SK-N-SH (cell line): ENCODE data around the gene STEEP1. TPM values are rescaled to one million over a fixed set of nuclear protein-coding genes. Genes with fewer than 3 reads are reported as not detected.

Source experiments
- CTCF ChIA-PET: fragments of 300-600, 350-600 bp; formaldehyde crosslinking; extraction: SDS; loops from one replicate; lab custom pipeline; 2021; lab: Yijun Ruan, JAX
- POLR2A ChIA-PET: fragments of 350-600 bp; sonication (Branson Sonifier 250); formaldehyde crosslinking; extraction: SDS; loops from one replicate; lab custom pipeline; 2020; ENCODE audit warnings: antibody characterized with exemption, inconsistent platforms; lab: Yijun Ruan, JAX
- DNase-seq: peaks from one replicate; pipeline ENCODE4 v3.0.0; 2012
- H2AFZ ChIP-seq: fragments of 200-600 bp; sonication (generic); 2 replicates; pipeline ENCODE4 v1.8.1; 2016; ENCODE audit warnings: antibody characterized with exemption, mild to moderate bottlenecking, low read depth
- H3F3A ChIP-seq: fragments of 200-600 bp; sonication (generic); replicated peaks from 2 replicates; pipeline ENCODE3; 2016; ENCODE audit warnings: antibody characterized with exemption, mild to moderate bottlenecking; ENCODE audit not compliant: insufficient read depth
- H3K27ac ChIP-seq, 2 experiments: fragments of 200-500 bp in 1 of 2; fragments of 200-600 bp in 1 of 2; sonication (Bioruptor generic) in 1 of 2; sonication (generic), shearing (Covaris generic) in 1 of 2; 2 replicates each; pipeline versions ENCODE4 v1.5.1 to v1.6.1; 2014 to 2016; ENCODE audit warnings: low read depth in 2 of 2, inconsistent platforms in 1 of 2, low read length in 1 of 2, mild to moderate bottlenecking in 1 of 2, mixed read lengths in 1 of 2
- H3K27me3 ChIP-seq: fragments of 200-600 bp; sonication (generic), shearing (Covaris generic); 2 replicates; pipeline ENCODE4 v1.6.1; 2016; ENCODE audit warnings: mixed run types; ENCODE audit not compliant: insufficient read depth
- H3K36me3 ChIP-seq, 2 experiments: fragments of 200-500 bp in 1 of 2; fragments of 200-600 bp in 1 of 2; sonication (Bioruptor generic) in 1 of 2; sonication (generic) in 1 of 2; replicated peaks in 1 of 2; 2 replicates each; pipeline versions ENCODE3 to v1.5.1; 2014 to 2016; ENCODE audit warnings: low read length in 1 of 2, mild to moderate bottlenecking in 1 of 2; ENCODE audit not compliant: insufficient read depth in 2 of 2, control insufficient read depth in 1 of 2
- H3K4me1 ChIP-seq, 2 experiments: fragments of 200-500 bp in 1 of 2; fragments of 200-600 bp in 1 of 2; sonication (Bioruptor generic) in 1 of 2; sonication (generic), shearing (Covaris generic) in 1 of 2; 2 replicates each; pipeline versions ENCODE4 v1.5.1 to v1.6.1; 2014 to 2016; ENCODE audit warnings: low read depth in 1 of 2, low read length in 1 of 2, mixed run types in 1 of 2; ENCODE audit not compliant: insufficient read depth in 2 of 2, control insufficient read depth in 1 of 2
- H3K4me2 ChIP-seq: fragments of 200-600 bp; sonication (generic), shearing (Covaris generic); 2 replicates; pipeline ENCODE4 v1.6.1; 2017; ENCODE audit warnings: mixed run types
- H3K4me3 ChIP-seq, 2 experiments: fragments of 200-500 bp in 1 of 2; fragments of 200-600 bp in 1 of 2; sonication (Bioruptor generic) in 1 of 2; sonication (generic), shearing (Covaris generic) in 1 of 2; 2 replicates each; pipeline versions ENCODE4 v1.5.1 to v1.8.1; 2014 to 2016; ENCODE audit warnings: low read depth in 2 of 2, inconsistent platforms in 1 of 2, low read length in 1 of 2, mild to moderate bottlenecking in 1 of 2, mixed read lengths in 1 of 2, moderate library complexity in 1 of 2
- H3K79me2 ChIP-seq: fragments of 200-600 bp; sonication (generic); 2 replicates; pipeline ENCODE4 v1.8.1; 2017; ENCODE audit warnings: mild to moderate bottlenecking; ENCODE audit not compliant: insufficient read depth
- H3K9ac ChIP-seq: fragments of 200-600 bp; sonication (generic); 2 replicates; pipeline ENCODE4 v1.6.1; 2017; ENCODE audit warnings: mixed run types
- H3K9me2 ChIP-seq: fragments of 200-600 bp; sonication (generic); 2 replicates; pipeline ENCODE4 v1.6.1; 2017; ENCODE audit warnings: mixed run types
- H3K9me3 ChIP-seq: fragments of 200-600 bp; sonication (generic); 2 replicates; pipeline ENCODE4 v1.6.1; 2017; ENCODE audit warnings: mixed run types, mild to moderate bottlenecking, moderate library complexity
- H4K20me1 ChIP-seq: fragments of 200-600 bp; sonication (generic); 2 replicates; pipeline ENCODE4 v1.6.1; 2017; ENCODE audit warnings: mild to moderate bottlenecking, mixed run types; ENCODE audit not compliant: insufficient read depth
- CHD2 ChIP-seq: fragments of 150-350 bp; IDR thresholded peaks from 2 replicates; pipeline ENCODE4 v1.6.1; 2018; ENCODE audit warnings: low read length; ENCODE audit not compliant: partially characterized antibody
- ELF1 ChIP-seq: IDR thresholded peaks from 2 replicates; pipeline ENCODE4 v1.4.0; 2012
- FOSL2 ChIP-seq: IDR thresholded peaks from 2 replicates; pipeline ENCODE4 v1.4.0; 2012; ENCODE audit warnings: low read depth, mild to moderate bottlenecking, moderate library complexity, borderline replicate concordance
- FOXM1 ChIP-seq: IDR thresholded peaks from 2 replicates; pipeline ENCODE4 v1.4.0; 2012; ENCODE audit warnings: low read depth, mild to moderate bottlenecking
- GABPA ChIP-seq: IDR thresholded peaks from 2 replicates; pipeline ENCODE4 v1.4.0; 2012; ENCODE audit warnings: low read depth, mild to moderate bottlenecking
- GATA2 ChIP-seq: sonication (generic); formaldehyde crosslinking; IDR thresholded peaks from 2 replicates; pipeline ENCODE4 v1.5.0; 2020; ENCODE audit warnings: mild to moderate bottlenecking, missing genetic modification reagents
- MEF2A ChIP-seq: IDR thresholded peaks from 2 replicates; pipeline ENCODE4 v1.4.0; 2012; ENCODE audit warnings: low read depth, borderline replicate concordance
- MXI1 ChIP-seq: IDR thresholded peaks from 2 replicates; pipeline ENCODE4 v1.6.1; 2012; ENCODE audit warnings: mild to moderate bottlenecking, low read depth, low read length, improper control_type of control experiment
- NFIC ChIP-seq: IDR thresholded peaks from 2 replicates; pipeline ENCODE4 v1.4.0; 2012; ENCODE audit warnings: borderline replicate concordance
- NRF1 ChIP-seq: IDR thresholded peaks from 2 replicates; pipeline ENCODE4 v1.6.1; 2012; ENCODE audit warnings: low read depth, mild to moderate bottlenecking, low read length
- PBX3 ChIP-seq: IDR thresholded peaks from 2 replicates; pipeline ENCODE4; 2012
- POLR2AphosphoS5 ChIP-seq: IDR thresholded peaks from 2 replicates; pipeline ENCODE4 v1.6.1; 2012; ENCODE audit warnings: low read depth, low read length
- RAD21 ChIP-seq: IDR thresholded peaks from 2 replicates; pipeline ENCODE4 v1.6.1; 2012; ENCODE audit warnings: mild to moderate bottlenecking, low read length
- RFX5 ChIP-seq: IDR thresholded peaks from 2 replicates; pipeline ENCODE4 v1.6.1; 2012; ENCODE audit warnings: mild to moderate bottlenecking, improper control_type of control experiment, low read length
- SIN3A ChIP-seq: IDR thresholded peaks from 2 replicates; pipeline ENCODE4 v1.6.1; 2012; ENCODE audit warnings: low read depth, mild to moderate bottlenecking, low read length, moderate library complexity, borderline replicate concordance
- SMC3 ChIP-seq: IDR thresholded peaks from 2 replicates; pipeline ENCODE4 v1.6.1; 2012; ENCODE audit warnings: low read depth, low read length, improper control_type of control experiment
- TCF12 ChIP-seq: IDR thresholded peaks from 2 replicates; pipeline ENCODE4 v1.4.0; 2012
- TEAD4 ChIP-seq: IDR thresholded peaks from 2 replicates; pipeline ENCODE4 v1.4.0; 2012; ENCODE audit warnings: mild to moderate bottlenecking, borderline replicate concordance; ENCODE audit not compliant: insufficient read depth
- ZBTB33 ChIP-seq: IDR thresholded peaks from 2 replicates; pipeline ENCODE4 v1.4.0; 2012; ENCODE audit warnings: low read depth, borderline replicate concordance
- WGBS: methylation state at CpG from one replicate; pipeline ENCODE4 v1.1.6; 2017; ENCODE audit warnings: low lambda C conversion rate; 5-methylcytosine and 5-hydroxymethylcytosine counted together
- polyA plus RNA-seq, 3 experiments: library from polyadenylated mRNA; depleted of rRNA; stranded (reverse); fragments of >200 nt; gene quantifications; 2 replicates each; pipeline ENCODE4 v1.2.3, GENCODE V29; 2012

The STEEP1 gene
- polyA plus RNA-seq, 1 of the 3 experiments (the other 2 are of a cell fraction): 19.2 TPM

GRCh38 chrX:119573222-119573621, 8.0 kb upstream of the STEEP1 start:
- no peak for DNase-seq
- no peak for TF ChIP-seq RFX5
- TF ChIP-seq GATA2: no peak
- no peak for TF ChIP-seq SMC3
- no peak for TF ChIP-seq TCF12
- no peak for TF ChIP-seq POLR2AphosphoS5
- TF ChIP-seq PBX3: no peak
- no peak for TF ChIP-seq ELF1
- no peak for TF ChIP-seq TEAD4
- TF ChIP-seq MEF2A: no peak
- TF ChIP-seq FOSL2: no peak
- 52% methylated on average over 3 of the region's 3 CpGs for WGBS
- peak overlapping the region; percentile 92; the same call in 1 of the 2 replicates for H2AFZ ChIP-seq
- H3K9me2 ChIP-seq: no peaks in the 10 kb centered on the region
- peaks cover 9% of the 10 kb centered on the region; the same call in 1 of the 2 replicates for H3K27me3 ChIP-seq
- peaks cover 25% of the 10 kb centered on the region for H3K79me2 ChIP-seq
- H3F3A ChIP-seq: no peaks in the 10 kb centered on the region
- H3K9ac ChIP-seq: peak overlapping the region; percentile 49
- peak overlapping the region; percentile 56 to 71 for H3K4me3 ChIP-seq
- CTCF ChIA-PET: interaction anchor here (0.9 to 1.9 kb wide), 3 partner anchors 10 to 156 kb away, joined by 3 to 4 read pairs (median 3); no protein-coding TSS in a partner anchor
- H3K9me3 ChIP-seq: no peaks in the 10 kb centered on the region
- H4K20me1 ChIP-seq: no peaks in the 10 kb centered on the region
- H3K27ac ChIP-seq: peak overlapping the region; percentile 19 to 86; a peak in 2 of 4 replicates
- POLR2A ChIA-PET: no interaction called here
- H3K4me2 ChIP-seq: peak overlapping the region; percentile 66
- H3K36me3 ChIP-seq: peaks cover 3 to 14% of the 10 kb centered on the region in 2 experiments
- H3K4me1 ChIP-seq: peaks cover 0 to 3% of the 10 kb centered on the region in 2 experiments; a peak in 1 of 4 replicates

GRCh38 chrX:119570351-119570835, 5.2 kb upstream of the STEEP1 start:
- H3K4me1 ChIP-seq: no peaks in the 10 kb centered on the region; a peak in 1 of 4 replicates
- DNase-seq: no peak
- H3K27ac ChIP-seq: no peak overlapping the region
- WGBS: 63% methylated on average over 6 of the region's 6 CpGs
- no peaks in the 10 kb centered on the region for H3K36me3 ChIP-seq
- H3K27me3 ChIP-seq: peaks cover under 1% of the 10 kb centered on the region; the same call in 1 of the 2 replicates
- no peaks in the 10 kb centered on the region for H3F3A ChIP-seq
- H4K20me1 ChIP-seq: no peaks in the 10 kb centered on the region
- no peak overlapping the region for H3K4me3 ChIP-seq
- POLR2A ChIA-PET: no interaction called here
- no peaks in the 10 kb centered on the region for H3K9me3 ChIP-seq
- H2AFZ ChIP-seq: no peak overlapping the region
- H3K4me2 ChIP-seq: no peak overlapping the region
- H3K79me2 ChIP-seq: peaks cover 7% of the 10 kb centered on the region
- no peak overlapping the region for H3K9ac ChIP-seq
- no peaks in the 10 kb centered on the region for H3K9me2 ChIP-seq
- no peak for TF ChIP-seq ELF1
- no peak for TF ChIP-seq MXI1
- TF ChIP-seq NFIC: no peak
- no peak for TF ChIP-seq FOXM1
- TF ChIP-seq GABPA: no peak
- TF ChIP-seq SIN3A: no peak
- no peak for TF ChIP-seq TEAD4
- no peak for TF ChIP-seq TCF12
- no peak for TF ChIP-seq RFX5
- no peak for TF ChIP-seq ZBTB33
- TF ChIP-seq NRF1: no peak
- TF ChIP-seq FOSL2: no peak
- TF ChIP-seq CHD2: no peak
- no peak for TF ChIP-seq RAD21
- CTCF ChIA-PET: no interaction called here
